Measurements from ENCODE around the gene ESR1. TPM values are rescaled to one million over a fixed set of nuclear protein-coding genes. Genes with fewer than 3 reads are reported as not detected.

Gene ESR1
- total RNA-seq, 1 experiment from 2014 or later, result 0.98 TPM

GRCh38 chr6:152063170-152063921 lies 255.9 kb downstream of the ESR1 start:
- Mint-ChIP-seq H3K27ac (no peak overlapping the region), H3K4me1 (peaks cover 9% of the 10 kb centered on the region), H3K27me3 (ENCODE audit: low read depth) (no peaks in the 10 kb centered on the region), H3K4me3 (no peak overlapping the region), H3K9me3 (no peaks in the 10 kb centered on the region), H3K36me3 (no peaks in the 10 kb centered on the region)
- ChIA-PET POLR2A (no interaction called here), CTCF (interaction anchor here (1.9 kb wide), 1 partner anchor 16 kb away, joined by 7 read pairs; no protein-coding TSS in a partner anchor)
- ATAC-seq, result no peak
- DNase-seq (ENCODE audit: low spot score), result no peak
- TF ChIP-seq CBFB (CRISPR knock-in tag; IDR thresholded peaks at IDR 0.05; ENCODE audit: low read depth), result no peak
- no peak for TF ChIP-seq ZBTB21 (CRISPR knock-in tag; IDR thresholded peaks at IDR 0.05; ENCODE audit: borderline replicate concordance)
- TF ChIP-seq, protein P1, sequence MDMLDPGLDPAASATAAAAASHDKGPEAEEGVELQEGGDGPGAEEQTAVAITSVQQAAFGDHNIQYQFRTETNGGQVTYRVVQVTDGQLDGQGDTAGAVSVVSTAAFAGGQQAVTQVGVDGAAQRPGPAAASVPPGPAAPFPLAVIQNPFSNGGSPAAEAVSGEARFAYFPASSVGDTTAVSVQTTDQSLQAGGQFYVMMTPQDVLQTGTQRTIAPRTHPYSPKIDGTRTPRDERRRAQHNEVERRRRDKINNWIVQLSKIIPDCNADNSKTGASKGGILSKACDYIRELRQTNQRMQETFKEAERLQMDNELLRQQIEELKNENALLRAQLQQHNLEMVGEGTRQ (CRISPR knock-in tag; IDR thresholded peaks at IDR 0.05), result no peak
- TF ChIP-seq STAT6 (CRISPR knock-in tag; conservative IDR thresholded peaks at IDR 0.05; ENCODE audit: low read depth), result no peak
- no peak for TF ChIP-seq AFF4 (CRISPR knock-in tag; IDR thresholded peaks at IDR 0.05; ENCODE audit: borderline replicate concordance)
- no peak for TF ChIP-seq ESRRA (CRISPR knock-in tag; IDR thresholded peaks at IDR 0.05; ENCODE audit: borderline replicate concordance)
- TF ChIP-seq, protein P2, sequence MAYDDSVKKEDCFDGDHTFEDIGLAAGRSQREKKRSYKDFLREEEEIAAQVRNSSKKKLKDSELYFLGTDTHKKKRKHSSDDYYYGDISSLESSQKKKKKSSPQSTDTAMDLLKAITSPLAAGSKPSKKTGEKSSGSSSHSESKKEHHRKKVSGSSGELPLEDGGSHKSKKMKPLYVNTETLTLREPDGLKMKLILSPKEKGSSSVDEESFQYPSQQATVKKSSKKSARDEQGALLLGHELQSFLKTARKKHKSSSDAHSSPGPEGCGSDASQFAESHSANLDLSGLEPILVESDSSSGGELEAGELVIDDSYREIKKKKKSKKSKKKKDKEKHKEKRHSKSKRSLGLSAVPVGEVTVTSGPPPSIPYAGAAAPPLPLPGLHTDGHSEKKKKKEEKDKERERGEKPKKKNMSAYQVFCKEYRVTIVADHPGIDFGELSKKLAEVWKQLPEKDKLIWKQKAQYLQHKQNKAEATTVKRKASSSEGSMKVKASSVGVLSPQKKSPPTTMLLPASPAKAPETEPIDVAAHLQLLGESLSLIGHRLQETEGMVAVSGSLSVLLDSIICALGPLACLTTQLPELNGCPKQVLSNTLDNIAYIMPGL (CRISPR knock-in tag; IDR thresholded peaks at IDR 0.05), result no peak
- no peak for TF ChIP-seq TEAD4 (CRISPR knock-in tag; IDR thresholded peaks at IDR 0.05)
- TF ChIP-seq MXD4 (CRISPR knock-in tag; IDR thresholded peaks at IDR 0.05; ENCODE audit: borderline replicate concordance), result no peak
- no peak for TF ChIP-seq ZNF423 (CRISPR knock-in tag; IDR thresholded peaks at IDR 0.05)
- TF ChIP-seq, protein P3, sequence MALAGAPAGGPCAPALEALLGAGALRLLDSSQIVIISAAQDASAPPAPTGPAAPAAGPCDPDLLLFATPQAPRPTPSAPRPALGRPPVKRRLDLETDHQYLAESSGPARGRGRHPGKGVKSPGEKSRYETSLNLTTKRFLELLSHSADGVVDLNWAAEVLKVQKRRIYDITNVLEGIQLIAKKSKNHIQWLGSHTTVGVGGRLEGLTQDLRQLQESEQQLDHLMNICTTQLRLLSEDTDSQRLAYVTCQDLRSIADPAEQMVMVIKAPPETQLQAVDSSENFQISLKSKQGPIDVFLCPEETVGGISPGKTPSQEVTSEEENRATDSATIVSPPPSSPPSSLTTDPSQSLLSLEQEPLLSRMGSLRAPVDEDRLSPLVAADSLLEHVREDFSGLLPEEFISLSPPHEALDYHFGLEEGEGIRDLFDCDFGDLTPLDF (CRISPR knock-in tag; IDR thresholded peaks at IDR 0.05), result no peak
- TF ChIP-seq, protein P4, sequence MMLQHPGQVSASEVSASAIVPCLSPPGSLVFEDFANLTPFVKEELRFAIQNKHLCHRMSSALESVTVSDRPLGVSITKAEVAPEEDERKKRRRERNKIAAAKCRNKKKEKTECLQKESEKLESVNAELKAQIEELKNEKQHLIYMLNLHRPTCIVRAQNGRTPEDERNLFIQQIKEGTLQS (CRISPR knock-in tag; conservative IDR thresholded peaks at IDR 0.05), result no peak
- TF ChIP-seq ZNF219 (CRISPR knock-in tag; IDR thresholded peaks at IDR 0.05; ENCODE audit: borderline replicate concordance), result no peak
- no peak for TF ChIP-seq ETV6 (CRISPR knock-in tag; IDR thresholded peaks at IDR 0.05)
- TF ChIP-seq KAT7 (CRISPR knock-in tag; IDR thresholded peaks at IDR 0.05; ENCODE audit: borderline replicate concordance), result no peak
- TF ChIP-seq TEAD1 (CRISPR knock-in tag; IDR thresholded peaks at IDR 0.05), result no peak
- no peak for TF ChIP-seq IRF2 (CRISPR knock-in tag; IDR thresholded peaks at IDR 0.05; ENCODE audit: borderline replicate concordance, low read depth)
